GM18873 (cell line): ENCODE results near the gene IPO7.

Source experiments
- ATAC-seq: cut with Tn5 transposase; IDR thresholded peaks from one replicate; pipeline ENCODE4 v1.9.1; 2021; ENCODE audit warnings: mild to moderate bottlenecking, moderate library complexity, moderate number of reproducible peaks; ENCODE audit not compliant: unreplicated experiment, low FRiP score

Gene IPO7

DNA sequence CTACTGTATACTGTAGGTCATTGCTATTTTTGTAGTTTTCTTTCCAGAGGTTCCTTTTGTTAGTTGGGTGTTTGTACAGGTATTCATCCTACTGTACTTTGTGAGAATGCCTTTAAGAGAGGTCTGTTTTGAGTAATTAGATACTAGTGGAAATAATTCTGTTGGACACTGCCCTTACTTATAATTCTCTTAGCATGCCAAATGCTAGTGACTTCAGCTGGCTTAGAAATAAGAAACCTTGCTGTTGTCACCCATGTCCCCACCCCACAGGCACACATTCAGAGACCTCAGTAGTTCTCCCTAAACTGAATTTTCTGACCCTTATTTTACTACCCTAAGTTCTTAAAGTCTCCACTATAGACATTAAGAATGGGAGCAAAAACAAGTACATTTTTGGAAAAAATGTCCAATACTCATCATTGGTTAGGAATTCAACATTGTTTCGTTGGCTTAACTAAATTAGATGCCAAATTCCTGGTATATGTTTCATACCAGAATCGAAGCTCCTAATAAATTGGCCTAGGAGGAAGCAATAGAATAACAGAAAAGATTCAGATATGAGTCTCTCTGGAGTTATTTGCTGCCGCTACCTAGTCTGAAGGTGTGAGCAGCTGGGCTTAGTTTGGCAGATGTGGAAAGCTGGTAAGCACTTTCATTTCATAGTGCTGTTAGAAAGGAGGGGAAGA, 104.8 kb downstream of the IPO7 start:
- ATAC-seq, result no peak

DNA sequence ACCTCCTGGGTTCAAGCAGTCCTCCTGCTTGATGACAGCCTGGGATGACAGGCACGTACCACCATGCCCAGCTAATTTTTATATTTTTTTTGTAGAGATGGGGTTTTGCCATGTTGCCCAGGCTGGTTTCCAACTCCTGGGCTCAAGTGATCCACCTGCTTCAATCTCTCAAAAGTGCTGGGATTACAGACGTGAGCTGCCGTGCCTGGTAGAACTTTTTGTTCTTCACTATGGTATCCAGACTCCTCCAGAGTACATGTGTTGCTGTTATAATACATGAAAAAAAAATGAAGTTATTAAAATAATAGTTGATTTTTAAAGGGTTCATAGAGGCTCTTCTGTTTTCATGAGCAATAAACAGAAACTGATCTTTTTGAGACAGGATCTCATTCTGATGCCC, 105.9 kb downstream of the IPO7 start:
- no peak for ATAC-seq

DNA sequence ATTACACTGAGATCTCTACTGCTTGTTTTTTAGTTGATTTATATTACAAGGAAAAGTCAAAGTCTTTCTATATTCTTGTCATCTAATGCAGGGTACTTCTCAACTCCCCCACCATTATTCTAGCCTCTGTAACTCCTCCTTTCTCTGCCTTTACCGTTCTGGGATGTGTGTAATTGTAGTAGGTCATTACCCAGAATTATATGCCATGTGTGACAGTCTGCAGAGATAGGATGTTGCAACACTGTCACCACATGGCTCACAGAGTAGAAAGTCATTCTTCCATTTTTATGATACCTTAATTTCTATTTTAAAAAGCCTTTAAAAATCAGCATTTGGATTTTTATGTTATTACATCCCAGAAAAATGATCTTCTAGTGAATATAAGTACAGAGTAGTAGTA, 109.0 kb downstream of the IPO7 start:
- no peak for ATAC-seq

DNA sequence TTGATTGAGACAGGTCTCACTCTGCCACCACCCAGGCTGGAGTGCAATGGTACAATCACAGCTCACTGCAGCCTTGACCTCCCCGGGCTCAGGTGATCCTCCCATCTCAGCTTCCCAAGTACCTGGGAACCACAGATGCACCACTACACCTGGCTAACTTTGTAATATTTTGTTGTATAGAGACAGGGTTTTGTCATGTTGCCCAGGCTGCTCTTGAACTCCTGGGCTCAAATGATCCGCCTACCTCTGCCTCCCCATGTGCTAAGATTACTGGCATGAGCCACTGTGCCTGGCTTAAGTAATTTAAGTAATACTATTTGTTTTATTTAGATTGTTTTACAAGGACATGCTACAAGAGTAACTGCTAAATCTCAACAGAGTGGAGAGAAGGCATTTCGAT, 109.9 kb downstream of the IPO7 start:
- no peak for ATAC-seq

DNA sequence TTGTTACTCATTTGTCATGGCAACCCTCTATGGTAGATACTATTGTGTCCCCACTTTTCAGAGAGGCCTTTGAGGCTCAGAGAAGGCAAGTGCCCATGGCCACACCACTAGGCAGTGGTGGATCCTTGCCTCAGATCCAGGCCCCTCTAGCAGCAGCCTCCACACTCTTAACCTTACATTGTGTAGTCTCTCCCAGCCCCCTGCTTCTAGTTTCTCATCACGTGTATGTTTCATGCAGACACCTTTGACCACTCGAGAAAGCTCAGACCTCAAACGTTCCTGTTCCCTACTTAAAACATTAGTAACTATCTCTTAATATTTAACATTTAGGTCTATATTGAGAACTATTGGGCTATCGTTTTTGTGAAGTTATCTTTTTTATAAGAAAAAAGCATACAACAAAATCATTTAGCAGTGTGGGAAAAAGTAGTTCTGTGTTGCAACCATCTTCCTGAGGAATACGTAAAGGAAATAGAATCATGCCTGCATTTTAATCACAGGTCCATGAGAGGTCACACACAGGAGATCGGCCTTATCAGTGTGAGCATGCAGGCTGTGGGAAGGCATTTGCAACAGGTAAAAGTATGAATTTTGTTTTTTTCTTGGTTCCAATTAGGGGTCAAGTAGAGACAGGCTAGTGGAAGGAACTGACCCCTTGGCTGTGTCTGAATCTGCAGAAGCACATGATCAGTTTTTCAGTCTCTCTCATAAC, 111.5 kb downstream of the IPO7 start:
- no peak for ATAC-seq
